GM23248 (cell line): Measurements from ENCODE around the gene LDLRAD4.

Experiments
- EZH2 ChIP-seq: fragments of 200-600 bp; sonication (generic); IDR thresholded peaks from 2 replicates; pipeline ENCODE4 v1.6.1; 2018; ENCODE audit warnings: antibody characterized with exemption, mild to moderate bottlenecking; ENCODE audit not compliant: insufficient read depth, poor library complexity, severe bottlenecking
- EZH2phosphoT487 ChIP-seq: fragments of 200-600 bp; sonication (generic); IDR thresholded peaks from 2 replicates; pipeline ENCODE4 v1.6.1; 2018; ENCODE audit warnings: antibody characterized with exemption, moderate library complexity, mild to moderate bottlenecking, low read depth; ENCODE audit not compliant: insufficient read depth

DNA sequence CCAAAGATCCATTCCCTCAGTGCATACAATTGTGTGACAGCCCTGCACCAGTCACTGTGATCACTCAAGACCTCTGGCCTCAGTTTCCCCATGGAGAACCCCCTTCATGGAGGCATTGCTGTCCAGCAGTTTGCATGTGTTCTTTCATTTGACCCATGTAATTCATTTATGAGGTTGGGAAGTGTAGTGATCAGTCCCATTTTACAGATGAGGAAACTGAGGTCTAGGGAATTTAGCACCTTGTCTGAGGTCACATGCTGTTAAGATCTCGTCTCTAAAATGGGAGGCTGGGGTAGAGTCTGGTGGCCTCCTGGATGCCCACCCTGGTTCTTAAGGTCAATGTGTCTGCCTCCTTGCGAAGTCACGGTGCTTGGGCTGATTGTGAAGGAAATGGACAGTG is 19.1 kb downstream of the LDLRAD4 start:
- TF ChIP-seq EZH2 (no peak), EZH2phosphoT487 (no peak)
